ENCODE data around the gene SFTPD.
"Not testable (repeated sequence)": the region's sequence is repeated elsewhere in the genome, so short reads cannot be mapped to it uniquely, and the experiment has no call there.

The SFTPD gene
- 0 to 2.3 (median 0.03) reads per million in 17 experiments for total RNA-seq

- DNase-seq = peak; percentile 52 to 75 (median 68)
Measured at GRCh38 chr10:79948976-79949722, at the start of gene SFTPD. Gene SFTPD (minus strand): TSS chr10:79949105. CDS start chr10:79946659, 2,446 bp downstream.

- DNase-seq = no peak
Measured at GRCh38 chr10:79995979-79996634, 47.2 kb upstream of the SFTPD start.

- DNase-seq = no peak
Measured at GRCh38 chr10:79994556-79994955, 45.7 kb upstream of the SFTPD start.

- DNase-seq = not testable (repeated sequence)
Measured at GRCh38 chr10:79988199-79988598, 39.3 kb upstream of the SFTPD start.

GRCh38 chr10:79986661-79987060, 37.8 kb upstream of the SFTPD start:
- not testable (repeated sequence) for DNase-seq

- no peak for DNase-seq
Measured at GRCh38 chr10:79985481-79986072, 36.7 kb upstream of the SFTPD start.

GRCh38 chr10:79984851-79985250, 35.9 kb upstream of the SFTPD start:
- no peak for DNase-seq

- peak in 2 of 4 experiments; percentile 12 to 34 for DNase-seq
Measured at GRCh38 chr10:79983286-79983909, 34.5 kb upstream of the SFTPD start.

GRCh38 chr10:79982861-79983260, 34.0 kb upstream of the SFTPD start:
- DNase-seq = no peak

GRCh38 chr10:79982362-79982800, 33.5 kb upstream of the SFTPD start:
- peak in 3 of 4 experiments; percentile 6 to 27 (median 9) for DNase-seq

- peak; percentile 51 to 83 (median 68) for DNase-seq
Measured at GRCh38 chr10:79981450-79982361, 32.8 kb upstream of the SFTPD start.

- DNase-seq = no peak
Measured at GRCh38 chr10:79980711-79981110, 31.8 kb upstream of the SFTPD start.

- no peak for DNase-seq
Measured at GRCh38 chr10:79979976-79980687, 31.2 kb upstream of the SFTPD start.

GRCh38 chr10:79979310-79979975, 30.5 kb upstream of the SFTPD start:
- no peak for DNase-seq

GRCh38 chr10:79976999-79977398, 28.1 kb upstream of the SFTPD start:
- no peak for DNase-seq

GRCh38 chr10:79970062-79970461, 21.2 kb upstream of the SFTPD start:
- DNase-seq = no peak

GRCh38 chr10:79947787-79948424, 999 bp downstream of the SFTPD start:
- no peak for DNase-seq

GRCh38 chr10:79947083-79947415, 1.9 kb downstream of the SFTPD start:
- DNase-seq = no peak

- no peak for DNase-seq
Measured at GRCh38 chr10:79946271-79947082, 2.4 kb downstream of the SFTPD start.

Data from suppressor macrophage (primary cell).